ENCODE results near the gene LSAMP. TPM values are rescaled to one million over a fixed set of nuclear protein-coding genes. Genes with fewer than 3 reads are reported as not detected.
A peak's percentile ranks its signal among the peaks of the same experiment; 100 is the strongest.

LSAMP gene
- total and polyA plus RNA-seq, 2 of the 4 experiments (the other 2 are of a cell fraction) = 7.9 to 8.0 TPM

DNA sequence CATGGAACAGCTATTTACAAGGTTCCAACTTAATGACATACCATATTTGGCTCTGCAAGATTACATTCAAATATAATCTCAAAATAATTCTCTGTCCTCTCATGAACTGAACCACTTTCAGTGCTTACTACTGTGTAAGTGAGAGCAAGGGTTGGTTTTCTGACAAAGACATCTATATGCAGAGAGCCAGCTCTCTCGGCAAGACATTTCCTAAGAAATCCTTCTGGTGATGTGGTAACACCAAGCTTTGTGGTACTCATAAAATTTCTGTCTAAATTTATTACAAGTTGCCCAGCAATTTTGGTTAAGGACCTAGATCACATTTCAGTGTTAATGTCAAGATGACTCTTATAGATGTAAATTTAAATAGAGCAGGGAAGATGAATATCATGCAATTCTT lies 637.0 kb downstream of the LSAMP start:
- Histone ChIP-seq H2AFZ (replicated peaks; ENCODE audit: low read length, poor library complexity) (no peak overlapping the region), H2AK9ac (replicated peaks; ENCODE audit: low read depth, low read length, poor library complexity) (no peak overlapping the region), H3K27me3 (ENCODE audit: control insufficient read depth, insufficient read depth, low read length) (no peaks in the 10 kb centered on the region), H4K91ac (ENCODE audit: insufficient read depth, low read depth, low read length) (no peak overlapping the region), H3K23ac (ENCODE audit: low read depth, low read length) (no peak overlapping the region), H4K20me1 (ENCODE audit: insufficient read depth, low read length) (no peaks in the 10 kb centered on the region), H3K79me1 (ENCODE audit: low read depth in 1 of 2, low read length in 2 of 2) (no peaks in the 10 kb centered on the region), H2BK5ac (ENCODE audit: low read depth, low read length, poor library complexity, severe bottlenecking) (no peak overlapping the region), H3K14ac (replicated peaks; ENCODE audit: low read depth, low read length) (no peak overlapping the region), H3K9me3 (ENCODE audit: control insufficient read depth, insufficient read depth, low read length) (no peaks in the 10 kb centered on the region), H3K56ac (ENCODE audit: extremely low read depth, insufficient read depth, low read length) (no peak overlapping the region), H4K5ac (ENCODE audit: low read depth, low read length) (peak overlapping the region; percentile 5; the same call in 1 of the 2 replicates), H3K4me1 (ENCODE audit: control insufficient read depth, insufficient read depth, low read length) (peaks cover 16% of the 10 kb centered on the region), H2BK120ac (ENCODE audit: low read depth, low read length) (no peak overlapping the region), H3K4ac (ENCODE audit: low read depth, low read length) (no peak overlapping the region), H3K9me1 (ENCODE audit: insufficient read depth, low read length) (peaks cover 4% of the 10 kb centered on the region), H4K8ac (ENCODE audit: low read depth in 2 of 2, low read length in 2 of 2) (peak overlapping the region in 1 of 2 experiments; percentile 29; a peak in 1 of 4 replicates), H3K4me3 (ENCODE audit: insufficient read depth, low read depth, low read length) (no peak overlapping the region), H2BK20ac (ENCODE audit: low read depth, low read length) (no peak overlapping the region), H3K18ac (ENCODE audit: low read depth, low read length) (peak overlapping the region; percentile 57; the same call in 1 of the 2 replicates), H2AK5ac (ENCODE audit: low read depth, low read length) (no peak overlapping the region; the same call in 1 of the 2 replicates), H3K36me3 (ENCODE audit: control insufficient read depth, insufficient read depth, low read length) (peaks cover 2% of the 10 kb centered on the region; the same call in 1 of the 2 replicates), H3K9ac (ENCODE audit: low read depth, low read length) (no peak overlapping the region), H2BK15ac (ENCODE audit: low read depth, low read length) (no peak overlapping the region), H3K4me2 (ENCODE audit: low read depth, low read length) (no peak overlapping the region), H3K27ac (ENCODE audit: insufficient read depth, low read length) (no peak overlapping the region)
- intact Hi-C loops (cut with micrococcal nuclease) = loop anchor here (10.0 kb wide), 1 partner anchor 57 kb away; no protein-coding TSS in a partner anchor
- TF ChIP-seq, protein P1, sequence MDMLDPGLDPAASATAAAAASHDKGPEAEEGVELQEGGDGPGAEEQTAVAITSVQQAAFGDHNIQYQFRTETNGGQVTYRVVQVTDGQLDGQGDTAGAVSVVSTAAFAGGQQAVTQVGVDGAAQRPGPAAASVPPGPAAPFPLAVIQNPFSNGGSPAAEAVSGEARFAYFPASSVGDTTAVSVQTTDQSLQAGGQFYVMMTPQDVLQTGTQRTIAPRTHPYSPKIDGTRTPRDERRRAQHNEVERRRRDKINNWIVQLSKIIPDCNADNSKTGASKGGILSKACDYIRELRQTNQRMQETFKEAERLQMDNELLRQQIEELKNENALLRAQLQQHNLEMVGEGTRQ (IDR thresholded peaks at IDR 0.05; ENCODE audit: low read depth, low read length) = no peak
- TF ChIP-seq RAD21 (IDR thresholded peaks at IDR 0.05; ENCODE audit: low read length) = no peak
- no peak for TF ChIP-seq BHLHE40 (IDR thresholded peaks at IDR 0.05; ENCODE audit: low read depth, low read length)
- TF ChIP-seq FOS (IDR thresholded peaks at IDR 0.05; ENCODE audit: low read depth, low read length) = no peak
- TF ChIP-seq, protein P2, sequence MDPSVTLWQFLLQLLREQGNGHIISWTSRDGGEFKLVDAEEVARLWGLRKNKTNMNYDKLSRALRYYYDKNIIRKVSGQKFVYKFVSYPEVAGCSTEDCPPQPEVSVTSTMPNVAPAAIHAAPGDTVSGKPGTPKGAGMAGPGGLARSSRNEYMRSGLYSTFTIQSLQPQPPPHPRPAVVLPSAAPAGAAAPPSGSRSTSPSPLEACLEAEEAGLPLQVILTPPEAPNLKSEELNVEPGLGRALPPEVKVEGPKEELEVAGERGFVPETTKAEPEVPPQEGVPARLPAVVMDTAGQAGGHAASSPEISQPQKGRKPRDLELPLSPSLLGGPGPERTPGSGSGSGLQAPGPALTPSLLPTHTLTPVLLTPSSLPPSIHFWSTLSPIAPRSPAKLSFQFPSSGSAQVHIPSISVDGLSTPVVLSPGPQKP (IDR thresholded peaks at IDR 0.05; ENCODE audit: borderline replicate concordance, low read depth, low read length) = no peak
- in situ Hi-C loops (cut with MboI; ENCODE audit: low sequenced_read_pairs) = loop anchor here (25.0 kb wide), 2 partner anchors 971 to 1446 kb away; no protein-coding TSS in a partner anchor
- ChIA-PET CTCF (interaction anchor here (0.6 to 0.7 kb wide), 2 partner anchors 15 to 1426 kb away, joined by 3 read pairs; no protein-coding TSS in a partner anchor), POLR2A (ENCODE audit: unreplicated experiment) (interaction anchor here (0.5 kb wide), 1 partner anchor 662 kb away, joined by 17 read pairs; no protein-coding TSS in a partner anchor)
- no CpG with 5 or more reads among the region's 1 CpG for WGBS, 2 experiments (ENCODE audit: extremely low coverage in 2 of 2, insufficient read length in 1 of 2)
- BruUV-seq (replicated peaks) = no TSS peak
- dilution Hi-C loops (cut with HindIII; ENCODE audit: low sequenced_read_pairs, unreplicated experiment) = no loop called here
- no peak for ATAC-seq (ENCODE audit: low read depth)
- DNase-seq = no peak
